Measurements from ENCODE around the gene P2RX3. TPM values are rescaled to one million over a fixed set of nuclear protein-coding genes. Genes with fewer than 3 reads are reported as not detected.

Gene P2RX3
- total and polyA plus RNA-seq, 2 experiments from 2014 or later = 0.15 to 0.35 TPM

DNA sequence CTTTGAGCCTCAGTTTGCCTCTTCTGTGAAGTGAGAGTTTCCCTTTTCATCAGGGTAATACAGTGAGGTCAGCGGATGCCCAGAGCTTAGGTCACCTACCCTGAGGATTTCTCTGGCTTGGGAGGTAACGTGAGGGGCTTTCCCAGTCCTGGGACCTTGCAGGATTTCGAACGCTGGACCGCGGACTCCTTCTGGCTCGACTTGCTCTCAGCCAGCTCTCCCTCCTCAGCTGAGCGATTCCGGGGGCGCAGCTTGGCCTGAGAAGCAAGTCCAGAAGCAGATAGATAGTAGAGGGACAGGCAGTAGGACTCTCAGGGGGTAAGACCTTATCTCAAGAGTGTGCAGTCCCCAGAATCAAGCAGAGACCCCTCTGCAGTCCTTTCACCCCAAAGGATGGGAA, 37.4 kb upstream of the P2RX3 start (continued):
- TF ChIP-seq, protein P1, sequence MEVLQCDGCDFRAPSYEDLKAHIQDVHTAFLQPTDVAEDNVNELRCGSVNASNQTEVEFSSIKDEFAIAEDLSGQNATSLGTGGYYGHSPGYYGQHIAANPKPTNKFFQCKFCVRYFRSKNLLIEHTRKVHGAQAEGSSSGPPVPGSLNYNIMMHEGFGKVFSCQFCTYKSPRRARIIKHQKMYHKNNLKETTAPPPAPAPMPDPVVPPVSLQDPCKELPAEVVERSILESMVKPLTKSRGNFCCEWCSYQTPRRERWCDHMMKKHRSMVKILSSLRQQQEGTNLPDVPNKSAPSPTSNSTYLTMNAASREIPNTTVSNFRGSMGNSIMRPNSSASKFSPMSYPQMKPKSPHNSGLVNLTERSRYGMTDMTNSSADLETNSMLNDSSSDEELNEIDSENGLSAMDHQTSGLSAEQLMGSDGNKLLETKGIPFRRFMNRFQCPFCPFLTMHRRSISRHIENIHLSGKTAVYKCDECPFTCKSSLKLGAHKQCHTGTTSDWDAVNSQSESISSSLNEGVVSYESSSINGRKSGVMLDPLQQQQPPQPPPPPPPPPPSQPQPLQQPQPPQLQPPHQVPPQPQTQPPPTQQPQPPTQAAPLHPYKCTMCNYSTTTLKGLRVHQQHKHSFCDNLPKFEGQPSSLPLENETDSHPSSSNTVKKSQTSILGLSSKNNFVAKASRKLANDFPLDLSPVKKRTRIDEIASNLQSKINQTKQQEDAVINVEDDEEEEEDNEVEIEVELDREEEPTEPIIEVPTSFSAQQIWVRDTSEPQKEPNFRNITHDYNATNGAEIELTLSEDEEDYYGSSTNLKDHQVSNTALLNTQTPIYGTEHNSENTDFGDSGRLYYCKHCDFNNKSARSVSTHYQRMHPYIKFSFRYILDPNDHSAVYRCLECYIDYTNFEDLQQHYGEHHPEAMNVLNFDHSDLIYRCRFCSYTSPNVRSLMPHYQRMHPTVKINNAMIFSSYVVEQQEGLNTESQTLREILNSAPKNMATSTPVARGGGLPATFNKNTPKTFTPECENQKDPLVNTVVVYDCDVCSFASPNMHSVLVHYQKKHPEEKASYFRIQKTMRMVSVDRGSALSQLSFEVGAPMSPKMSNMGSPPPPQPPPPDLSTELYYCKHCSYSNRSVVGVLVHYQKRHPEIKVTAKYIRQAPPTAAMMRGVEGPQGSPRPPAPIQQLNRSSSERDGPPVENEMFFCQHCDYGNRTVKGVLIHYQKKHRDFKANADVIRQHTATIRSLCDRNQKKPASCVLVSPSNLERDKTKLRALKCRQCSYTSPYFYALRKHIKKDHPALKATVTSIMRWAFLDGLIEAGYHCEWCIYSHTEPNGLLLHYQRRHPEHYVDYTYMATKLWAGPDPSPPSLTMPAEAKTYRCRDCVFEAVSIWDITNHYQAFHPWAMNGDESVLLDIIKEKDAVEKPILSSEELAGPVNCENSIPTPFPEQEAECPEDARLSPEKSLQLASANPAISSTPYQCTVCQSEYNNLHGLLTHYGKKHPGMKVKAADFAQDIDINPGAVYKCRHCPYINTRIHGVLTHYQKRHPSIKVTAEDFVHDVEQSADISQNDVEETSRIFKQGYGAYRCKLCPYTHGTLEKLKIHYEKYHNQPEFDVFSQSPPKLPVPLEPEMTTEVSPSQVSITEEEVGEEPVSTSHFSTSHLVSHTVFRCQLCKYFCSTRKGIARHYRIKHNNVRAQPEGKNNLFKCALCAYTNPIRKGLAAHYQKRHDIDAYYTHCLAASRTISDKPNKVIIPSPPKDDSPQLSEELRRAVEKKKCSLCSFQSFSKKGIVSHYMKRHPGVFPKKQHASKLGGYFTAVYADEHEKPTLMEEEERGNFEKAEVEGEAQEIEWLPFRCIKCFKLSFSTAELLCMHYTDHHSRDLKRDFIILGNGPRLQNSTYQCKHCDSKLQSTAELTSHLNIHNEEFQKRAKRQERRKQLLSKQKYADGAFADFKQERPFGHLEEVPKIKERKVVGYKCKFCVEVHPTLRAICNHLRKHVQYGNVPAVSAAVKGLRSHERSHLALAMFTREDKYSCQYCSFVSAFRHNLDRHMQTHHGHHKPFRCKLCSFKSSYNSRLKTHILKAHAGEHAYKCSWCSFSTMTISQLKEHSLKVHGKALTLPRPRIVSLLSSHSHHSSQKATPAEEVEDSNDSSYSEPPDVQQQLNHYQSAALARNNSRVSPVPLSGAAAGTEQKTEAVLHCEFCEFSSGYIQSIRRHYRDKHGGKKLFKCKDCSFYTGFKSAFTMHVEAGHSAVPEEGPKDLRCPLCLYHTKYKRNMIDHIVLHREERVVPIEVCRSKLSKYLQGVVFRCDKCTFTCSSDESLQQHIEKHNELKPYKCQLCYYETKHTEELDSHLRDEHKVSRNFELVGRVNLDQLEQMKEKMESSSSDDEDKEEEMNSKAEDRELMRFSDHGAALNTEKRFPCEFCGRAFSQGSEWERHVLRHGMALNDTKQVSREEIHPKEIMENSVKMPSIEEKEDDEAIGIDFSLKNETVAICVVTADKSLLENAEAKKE (CRISPR knock-in tag; IDR thresholded peaks at IDR 0.05) = no peak
- TF ChIP-seq STAT1 (IDR thresholded peaks at IDR 0.05; ENCODE audit: unreplicated experiment) (no peak), NANOG (IDR thresholded peaks at IDR 0.05; ENCODE audit: borderline replicate concordance) (no peak), EZH2phosphoT487 (IDR thresholded peaks at IDR 0.05; ENCODE audit: unreplicated experiment) (no peak)

DNA sequence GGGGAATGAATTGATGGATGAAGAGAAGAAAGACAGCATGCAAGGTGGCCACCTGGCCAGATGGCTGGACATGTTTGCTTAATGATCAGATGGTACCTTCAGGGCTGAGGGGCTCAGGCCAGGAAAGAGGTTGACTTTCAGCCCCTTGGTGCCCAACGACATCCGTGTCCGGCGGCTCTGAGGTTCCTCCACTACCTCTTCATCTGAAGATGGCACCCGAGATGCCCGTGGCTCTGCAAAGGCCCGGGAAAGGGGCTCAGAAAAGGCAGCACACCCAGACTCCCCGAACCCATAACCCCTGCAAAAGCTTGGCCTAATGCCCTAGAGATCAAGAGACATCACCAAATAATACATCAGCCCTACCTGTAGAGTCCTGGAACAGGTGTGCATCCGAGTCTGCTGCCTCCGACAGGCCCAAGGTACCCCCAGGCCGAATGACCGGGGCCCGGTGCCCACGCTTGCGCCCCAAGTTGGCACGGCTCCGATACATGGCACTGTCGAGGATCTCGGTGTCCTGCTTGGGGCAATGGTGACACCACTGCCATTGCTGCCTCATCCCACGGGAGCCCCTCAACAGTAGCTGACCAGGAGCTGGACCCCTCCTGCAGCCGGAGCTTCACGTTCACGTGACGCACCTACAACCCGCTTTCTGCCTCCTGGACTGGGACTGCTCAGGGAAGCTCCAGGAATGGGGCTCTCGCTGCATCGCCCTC, 36.3 kb upstream of the P2RX3 start:
- Mint-ChIP-seq H3K36me3 (ENCODE audit: low read depth) (peaks cover 86% of the 10 kb centered on the region), H3K27me3 (ENCODE audit: insufficient read depth, low read depth, poor library complexity) (peaks cover 10% of the 10 kb centered on the region), H3K4me3 (no peak overlapping the region), H3K4me1 (peaks cover 15% of the 10 kb centered on the region), H3K27ac (no peak overlapping the region), H3K9me3 (peaks cover 11% of the 10 kb centered on the region)
- no peak for TF ChIP-seq ZNF114 (CRISPR knock-in tag; IDR thresholded peaks at IDR 0.05)
- TF ChIP-seq JUNB (IDR thresholded peaks at IDR 0.05; ENCODE audit: unreplicated experiment) = no peak
- TF ChIP-seq POLR2AphosphoS5 (IDR thresholded peaks at IDR 0.05; ENCODE audit: low read depth) = no peak
- H3K4me2 ChIP-seq = no peak overlapping the region
- no peaks in the 10 kb centered on the region for H3K27me3 ChIP-seq (ENCODE audit: insufficient read depth)
- no peak for DNase-seq (ENCODE audit: low spot score)
- H3K9me2 ChIP-seq (ENCODE audit: insufficient read depth) = no peaks in the 10 kb centered on the region
- H3K27ac ChIP-seq (ENCODE audit: low read depth) = no peak overlapping the region
- H3F3A ChIP-seq (replicated peaks; ENCODE audit: low read depth) = 0 out of 2 replicates have a peak, but pooled peaks cover 2% of the 10 kb centered on the region
- peaks cover 36% of the 10 kb centered on the region for H3K36me3 ChIP-seq (ENCODE audit: insufficient read depth)
- peaks cover 22% of the 10 kb centered on the region for H3K79me2 ChIP-seq (replicated peaks; ENCODE audit: insufficient read depth)
- no peak for ATAC-seq
- no peak overlapping the region for H2AFZ ChIP-seq
- no peak overlapping the region for H3K4me3 ChIP-seq
- H4K20me1 ChIP-seq (replicated peaks; ENCODE audit: insufficient read depth) = 0 out of 2 replicates have a peak, but pooled peaks cover 12% of the 10 kb centered on the region
- no peaks in the 10 kb centered on the region for H3K4me1 ChIP-seq (ENCODE audit: insufficient read depth)
